NOMO-1 (cell line): ENCODE results near the gene ALG9.
"Not testable (repeated sequence)": the region's sequence is repeated elsewhere in the genome, so short reads cannot be mapped to it uniquely, and the experiment has no call there.

Experiments used
- DNase-seq, 2 experiments: peaks; one replicate each; lab custom pipeline; 2025; ENCODE audit not compliant: unreplicated experiment in 2 of 2; lab: John Stamatoyannopoulos, UW

Gene ALG9

DNA sequence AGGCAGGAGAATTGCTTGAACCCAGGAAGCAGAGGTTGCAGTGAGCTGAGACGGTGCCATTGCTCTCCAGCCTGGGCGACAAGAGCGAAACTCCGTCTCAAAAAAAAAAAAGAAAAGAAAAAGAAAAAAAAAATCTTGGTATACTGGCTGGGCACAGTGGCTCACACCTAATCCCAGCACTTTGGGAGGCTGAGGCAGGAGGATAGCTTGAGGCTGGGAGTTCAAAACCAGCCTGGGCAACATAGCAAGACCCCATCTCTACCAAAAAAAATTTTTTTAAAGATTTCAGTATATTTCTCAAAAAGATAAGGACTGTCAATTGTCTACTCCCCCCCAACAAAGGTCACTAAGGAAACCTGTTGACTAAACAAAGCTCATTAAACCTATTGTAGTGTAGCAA, 13.7 kb upstream of the ALG9 start:
- DNase-seq = not testable (repeated sequence)

GRCh38 chr11:111882202-111882601, 10.8 kb upstream of the ALG9 start:
- no peak for DNase-seq

DNA sequence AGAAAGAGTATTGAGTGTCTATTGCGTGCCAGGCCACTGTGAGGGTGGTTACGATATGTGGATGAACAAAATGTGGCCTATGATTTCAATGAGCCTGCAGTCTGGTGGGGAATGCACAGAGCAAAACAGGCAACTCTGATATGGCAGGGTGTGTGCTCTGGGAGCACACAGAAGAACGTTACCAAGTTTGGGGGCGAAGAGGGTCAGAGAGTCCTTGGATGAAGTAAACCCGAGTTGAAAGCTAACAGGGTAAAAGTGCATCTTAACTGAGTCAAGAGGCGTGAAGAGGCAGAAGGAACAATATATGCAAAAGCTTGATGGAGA, 8.2 kb upstream of the ALG9 start:
- peak in 1 of 2 experiments; percentile 28 for DNase-seq

- DNase-seq = peak; percentile 97 to 98
These were observed 7.7 kb upstream of the ALG9 start, which contains the start of the genes CFAP68 and FDXACB1 for GRCh38 chr11:111878849-111879636. TSS of gene CFAP68 (plus strand) at chr11:111879541. CDS start at chr11:111879561, 20 bp downstream. TSS of gene FDXACB1 (minus strand) at chr11:111879165. CDS start at chr11:111879132, 33 bp downstream.

- DNase-seq = peak; percentile 37 to 58
These were observed 7.0 kb upstream of the ALG9 start for GRCh38 chr11:111878385-111878848.

DNA sequence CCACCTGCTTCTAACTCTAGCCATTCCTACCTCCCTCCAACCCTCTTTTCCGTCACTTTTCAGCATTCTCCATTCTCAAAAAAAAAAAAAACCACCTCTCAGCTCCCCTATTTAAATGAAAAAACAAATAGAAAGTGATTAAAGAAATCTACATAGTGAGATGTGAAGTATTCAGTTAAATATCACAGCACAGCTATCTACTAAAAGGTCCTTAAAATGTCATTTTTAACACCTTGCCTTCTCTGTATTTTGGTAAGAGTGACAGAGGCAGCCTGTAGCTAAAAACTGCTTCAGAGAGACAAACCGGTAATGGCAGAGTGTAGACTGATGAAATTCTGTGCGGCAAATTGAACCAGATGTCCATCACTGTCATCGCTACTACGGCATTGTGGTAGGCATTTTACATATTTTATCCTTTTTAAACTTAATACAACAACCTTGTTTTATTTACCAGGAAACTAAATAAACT, 346 bp upstream of the ALG9 start:
- no peak for DNase-seq

DNA sequence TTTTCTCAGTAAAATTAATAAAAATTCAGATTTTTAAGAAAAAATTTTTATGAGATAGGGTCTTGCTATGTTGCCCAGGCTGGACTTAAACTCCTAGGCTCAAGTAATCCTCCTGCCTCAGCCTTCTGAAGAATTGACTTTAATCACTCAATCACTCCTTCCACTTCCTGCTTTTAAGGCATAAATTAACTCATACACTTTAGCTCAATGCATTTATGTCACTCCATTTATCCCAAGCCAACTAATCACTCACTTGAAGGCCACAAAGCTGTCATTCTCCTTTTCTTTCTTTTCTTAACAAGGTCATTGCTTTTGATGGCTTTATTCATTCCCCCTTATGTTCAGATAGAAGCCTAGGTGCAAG, 877 bp downstream of the ALG9 start:
- peak; percentile 13 to 45 for DNase-seq

GRCh38 chr11:111870113-111870512, 1.3 kb downstream of the ALG9 start:
- DNase-seq = no peak

- no peak for DNase-seq
These were observed 11.1 kb downstream of the ALG9 start for GRCh38 chr11:111860257-111860656.

DNA sequence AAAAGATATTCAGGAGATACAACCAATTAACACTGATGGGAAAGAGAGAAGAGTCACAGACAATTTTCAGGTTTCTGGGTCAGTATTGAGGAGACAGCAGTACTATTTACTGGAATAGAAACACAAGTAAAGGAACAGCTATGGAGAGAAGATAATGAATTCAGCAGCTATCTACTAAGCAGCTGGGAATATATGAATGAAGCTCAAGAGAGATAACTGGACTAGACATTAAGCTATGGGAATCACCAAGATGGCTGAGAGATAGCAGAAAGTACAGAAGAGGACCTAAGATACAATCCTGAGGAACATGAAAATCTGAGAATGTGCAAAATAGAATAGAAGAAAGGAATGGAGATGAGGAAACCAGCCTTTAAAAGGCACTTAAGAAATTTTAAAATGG, 15.9 kb downstream of the ALG9 start:
- DNase-seq = no peak

DNA sequence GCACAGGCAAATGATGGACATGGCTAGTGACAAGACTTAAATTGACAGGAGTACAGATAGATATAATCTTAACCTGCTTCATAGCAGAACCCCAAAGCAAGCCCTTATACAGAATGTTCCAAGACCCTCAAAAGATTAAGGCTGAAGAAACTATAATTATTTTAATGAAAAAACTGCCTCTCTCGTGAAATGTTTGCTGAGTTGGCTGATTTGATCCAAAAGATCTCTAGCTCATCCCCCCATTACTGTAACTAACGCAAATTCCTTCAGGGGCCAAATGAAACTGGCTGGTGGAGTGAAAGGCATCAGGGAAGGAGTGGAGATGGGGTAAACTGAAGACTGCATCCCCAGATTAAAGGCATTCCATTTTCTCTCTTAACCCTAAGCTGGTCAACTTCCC, 19.3 kb downstream of the ALG9 start:
- DNase-seq = no peak

DNA sequence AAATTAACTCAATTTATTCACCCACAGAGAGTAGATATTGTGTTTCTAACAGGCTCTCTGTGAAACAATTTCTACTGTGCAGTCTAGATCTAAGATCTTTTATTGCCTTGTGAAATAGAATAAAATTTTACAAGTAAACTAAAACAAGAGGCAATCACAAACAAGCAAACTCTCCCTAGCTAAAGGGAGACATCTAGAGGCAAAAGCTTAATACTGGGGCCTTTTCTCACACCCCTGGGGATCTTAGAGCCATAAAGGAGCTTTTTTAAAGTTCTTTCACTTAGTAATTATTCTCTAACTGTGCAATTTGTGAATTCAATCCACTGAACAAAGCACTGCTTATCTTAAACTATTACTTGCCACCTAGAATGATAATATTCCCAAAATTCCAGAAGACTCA, 19.7 kb downstream of the ALG9 start:
- peak in 1 of 2 experiments; percentile 44 for DNase-seq

DNA sequence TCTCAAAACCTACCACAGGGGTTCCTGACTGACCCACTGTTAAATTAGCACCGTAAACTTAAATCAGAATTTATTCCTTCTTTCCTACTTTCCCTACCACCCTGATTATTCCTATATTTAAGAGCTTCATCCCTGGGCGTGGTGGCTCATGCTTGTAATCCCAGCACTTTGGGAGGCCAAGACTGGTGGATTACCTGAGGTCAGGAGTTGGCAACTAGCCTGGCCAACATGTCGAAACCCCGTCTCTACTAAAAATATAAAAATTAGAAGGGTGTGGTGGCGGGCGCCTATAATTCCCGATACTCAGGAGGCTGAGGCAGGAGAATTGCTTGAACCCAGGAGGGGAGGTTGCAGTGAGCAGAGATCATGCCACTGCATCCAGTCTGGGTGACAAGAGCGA, 20.3 kb downstream of the ALG9 start:
- DNase-seq = no peak

DNA sequence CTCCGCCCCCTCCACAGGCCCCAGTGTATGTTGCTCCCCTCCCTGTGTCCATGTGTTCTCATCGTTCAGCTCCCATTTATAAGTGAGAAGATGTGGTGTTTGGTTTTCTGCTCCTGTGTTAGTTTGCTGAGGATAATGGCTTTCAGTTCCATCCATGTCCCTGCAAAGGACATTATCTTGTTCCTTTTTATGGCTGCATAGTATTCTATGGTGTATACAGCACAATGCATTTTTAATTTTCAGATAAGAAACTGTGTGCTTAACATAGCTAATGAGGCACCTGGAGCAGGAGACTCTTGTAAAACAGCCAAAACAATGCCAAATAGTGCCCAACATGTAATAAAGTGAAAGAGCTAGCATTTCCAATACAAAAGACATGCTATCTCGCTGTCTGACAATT, 21.8 kb downstream of the ALG9 start:
- DNase-seq = no peak

- DNase-seq = peak; percentile 39 to 50
These were observed 24.7 kb downstream of the ALG9 start for GRCh38 chr11:111846636-111847035.

DNA sequence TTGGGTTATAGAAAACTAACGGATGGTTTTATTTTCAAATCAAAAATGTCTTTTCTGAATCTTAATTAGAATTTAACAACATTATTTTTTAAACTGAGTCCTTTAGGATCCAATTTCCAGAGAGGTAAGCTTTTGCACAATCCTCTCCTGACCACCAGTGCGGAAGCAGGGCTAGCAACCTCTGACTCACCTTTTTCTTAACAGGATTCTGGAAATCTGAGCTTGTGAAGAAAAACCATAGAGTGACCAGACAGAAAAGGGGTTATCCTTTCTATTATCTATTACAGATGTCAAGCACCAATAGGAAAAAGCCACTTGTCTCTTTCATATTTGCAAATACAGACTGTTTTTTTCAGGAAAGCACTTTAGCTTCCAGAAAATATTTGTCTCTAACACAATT, 25.3 kb downstream of the ALG9 start:
- peak in 1 of 2 experiments; percentile 36 for DNase-seq

DNA sequence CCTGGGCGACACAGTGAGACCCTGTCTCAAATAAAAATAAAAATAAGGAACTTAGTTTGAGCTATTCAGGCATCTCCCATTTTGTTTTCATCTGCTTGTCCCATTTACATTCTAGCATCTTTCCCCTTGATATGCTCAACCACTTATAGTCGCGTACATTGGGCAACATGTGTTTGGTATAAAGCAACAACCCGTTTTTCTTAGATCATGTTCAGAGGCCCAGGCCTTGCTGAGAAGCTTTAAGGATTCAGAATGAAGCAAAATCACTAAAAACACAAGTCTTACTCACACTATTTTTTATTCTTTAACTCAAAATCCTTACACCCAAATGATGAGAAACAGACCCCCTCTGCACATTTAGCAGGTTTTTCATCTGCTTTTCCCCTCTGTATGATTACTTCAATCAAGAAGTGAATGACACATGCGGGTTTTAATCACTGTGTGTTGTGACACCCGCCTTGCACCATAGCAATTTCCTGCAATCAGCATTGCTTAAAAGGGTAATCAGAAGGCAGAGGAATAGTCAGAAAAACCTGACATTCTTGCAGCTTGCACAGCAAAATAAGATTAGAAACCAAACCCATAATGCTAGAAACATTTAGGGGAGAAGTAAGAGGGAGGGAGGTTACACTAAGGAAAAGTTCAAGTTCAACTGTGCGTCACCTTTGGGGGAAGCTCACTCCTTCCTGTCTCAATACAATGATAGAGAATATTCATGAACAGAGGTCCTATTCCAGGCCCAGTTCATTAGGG, 25.9 kb downstream of the ALG9 start:
- DNase-seq = peak; percentile 82 to 93

- DNase-seq = peak in 1 of 2 experiments; percentile 12
These were observed 27.7 kb downstream of the ALG9 start for GRCh38 chr11:111843661-111844060.

GRCh38 chr11:111841370-111842053, 29.9 kb downstream of the ALG9 start:
- DNase-seq = peak; percentile 51 to 75

- DNase-seq = no peak
These were observed 31.2 kb downstream of the ALG9 start for GRCh38 chr11:111840143-111840542.

GRCh38 chr11:111838054-111838453, 33.3 kb downstream of the ALG9 start:
- DNase-seq = no peak
